Measurements from ENCODE around the gene MLLT1. TPM values are rescaled to one million over a fixed set of nuclear protein-coding genes. Genes with fewer than 3 reads are reported as not detected.

MLLT1 gene
- total RNA-seq, 1 experiment from 2014 or later, result 55.0 TPM

- no peak overlapping the region for H3K9ac ChIP-seq (ENCODE audit: low read length)
- DNase-seq (ENCODE audit: low read depth, low spot score) (no peak), ATAC-seq (no peak)
- no peaks in the 10 kb centered on the region for H3K9me3 ChIP-seq (ENCODE audit: control insufficient read depth in 1 of 2, insufficient read depth in 1 of 2, low read depth in 1 of 2, low read length in 2 of 2)
- H3K4me3 ChIP-seq (replicated peaks in 1 of 2; ENCODE audit: low read depth in 1 of 2, low read length in 2 of 2), result no peak overlapping the region
- H3K27me3 ChIP-seq (ENCODE audit: insufficient read depth, low read length), result no peaks in the 10 kb centered on the region
- no peak overlapping the region for H3K27ac ChIP-seq (ENCODE audit: low read depth, low read length)
- no peaks in the 10 kb centered on the region for H3K79me2 ChIP-seq (ENCODE audit: insufficient read depth, low read length)
- CTCF ChIA-PET, result interaction anchor here (0.7 to 1.8 kb wide), 15 partner anchors 9 to 646 kb away, joined by 3 to 8 read pairs (median 4); partner anchors contain the start of gene KHSRP
- no peak overlapping the region for H3K4me2 ChIP-seq (ENCODE audit: low read length)
- peaks cover 0 to 2% of the 10 kb centered on the region in 2 experiments; a peak in 1 of 4 replicates for H3K36me3 ChIP-seq (ENCODE audit: control insufficient read depth in 1 of 2, insufficient read depth in 2 of 2, low read length in 2 of 2)
- BruUV-seq (replicated peaks), result no TSS peak
- no peak overlapping the region for H2AFZ ChIP-seq (ENCODE audit: low read depth, low read length, poor library complexity, severe bottlenecking)
- TF ChIP-seq SP1 (IDR thresholded peaks at IDR 0.05; ENCODE audit: low read depth), result no peak
- intact Hi-C loops (cut with micrococcal nuclease), result loop anchor here (5.0 kb wide), 2 partner anchors 134 to 644 kb away; no protein-coding TSS in a partner anchor
- H3K4me1 ChIP-seq (ENCODE audit: control insufficient read depth in 1 of 2, insufficient read depth in 2 of 2, low read length in 2 of 2), result peaks cover 0 to 8% of the 10 kb centered on the region in 2 experiments; a peak in 1 of 4 replicates
- RAD21 ChIA-PET (ENCODE audit: low non-redundant PET in 1 of 2, low total read pairs in 2 of 2, uncharacterized antibody in 2 of 2, unreplicated experiment in 2 of 2), result no interaction called here
- POLR2A ChIA-PET, result no interaction called here
- no peaks in the 10 kb centered on the region for H3K9me2 ChIP-seq (ENCODE audit: insufficient read depth)
- H4K20me1 ChIP-seq (ENCODE audit: insufficient read depth), result no peaks in the 10 kb centered on the region
Measured at GRCh38 chr19:6217752-6218334, 61.9 kb downstream of the MLLT1 start.

- Histone ChIP-seq H3K4me3 (replicated peaks in 1 of 2; ENCODE audit: low read depth in 1 of 2, low read length in 2 of 2) (no peak overlapping the region), H3K27ac (ENCODE audit: low read depth, low read length) (no peak overlapping the region), H3K9me3 (ENCODE audit: control insufficient read depth in 1 of 2, insufficient read depth in 1 of 2, low read depth in 1 of 2, low read length in 2 of 2) (no peaks in the 10 kb centered on the region), H4K20me1 (ENCODE audit: insufficient read depth) (no peaks in the 10 kb centered on the region), H3K36me3 (ENCODE audit: control insufficient read depth in 1 of 2, insufficient read depth in 2 of 2, low read length in 2 of 2) (peaks cover 0 to 2% of the 10 kb centered on the region in 2 experiments; a peak in 1 of 4 replicates), H3K4me1 (ENCODE audit: control insufficient read depth in 1 of 2, insufficient read depth in 2 of 2, low read length in 2 of 2) (peaks cover 0 to 8% of the 10 kb centered on the region in 2 experiments; a peak in 1 of 4 replicates), H3K9ac (ENCODE audit: low read length) (no peak overlapping the region), H3K79me2 (ENCODE audit: insufficient read depth, low read length) (no peaks in the 10 kb centered on the region), H3K27me3 (ENCODE audit: insufficient read depth, low read length) (no peaks in the 10 kb centered on the region), H3K4me2 (ENCODE audit: low read length) (no peak overlapping the region), H3K9me2 (ENCODE audit: insufficient read depth) (no peaks in the 10 kb centered on the region), H2AFZ (ENCODE audit: low read depth, low read length, poor library complexity, severe bottlenecking) (no peak overlapping the region)
- no peak for DNase-seq (ENCODE audit: low read depth, low spot score)
- CTCF ChIA-PET, result interaction anchor here (1.0 to 1.8 kb wide), 2 partner anchors 13 to 50 kb away, joined by 3 to 5 read pairs; no protein-coding TSS in a partner anchor
- RAD21 ChIA-PET (ENCODE audit: low non-redundant PET in 1 of 2, low total read pairs in 2 of 2, uncharacterized antibody in 2 of 2, unreplicated experiment in 2 of 2), result no interaction called here
- POLR2A ChIA-PET, result no interaction called here
- no peak for TF ChIP-seq FOSL1 (IDR thresholded peaks at IDR 0.05; ENCODE audit: low read depth)
- ATAC-seq, result no peak
- no TSS peak for BruUV-seq (replicated peaks)
- intact Hi-C loops (cut with micrococcal nuclease), result loop anchor here (5.0 kb wide), 2 partner anchors 135 to 645 kb away; no protein-coding TSS in a partner anchor
Measured at GRCh38 chr19:6216996-6217751, 62.6 kb downstream of the MLLT1 start.
